OCI-LY7 (cell line): ENCODE measurements around the gene SLC35F1.

ENCODE experiments used
- CTCF ChIP-seq: fragments of 200-600 bp; sonication (generic); conservative IDR thresholded peaks from 2 replicates; pipeline ENCODE4 v1.5.1; 2014; ENCODE audit warnings: mild to moderate bottlenecking, antibody characterized with exemption, low read length, moderate library complexity, mixed read lengths
- EZH2phosphoT487 ChIP-seq: fragments of 200-600 bp; sonication (generic); IDR thresholded peaks from 2 replicates; pipeline ENCODE4 v1.6.1; 2018; ENCODE audit warnings: low read depth, borderline replicate concordance, mild to moderate bottlenecking, mixed run types, antibody characterized with exemption, low read length, moderate library complexity, mixed read lengths

GRCh38 chr6:117928833-117929232, 21.8 kb downstream of the SLC35F1 start:
- TF ChIP-seq CTCF (no peak), EZH2phosphoT487 (no peak)
